NCI-H2107 treated with DMSO at 0.1 percent for 48 hours (cell line): ENCODE data around the gene FGF1.

ENCODE experiments used
- DNase-seq: peaks from one replicate; lab custom pipeline; 2025; ENCODE audit not compliant: unreplicated experiment; lab: John Stamatoyannopoulos, UW

The FGF1 gene

DNA sequence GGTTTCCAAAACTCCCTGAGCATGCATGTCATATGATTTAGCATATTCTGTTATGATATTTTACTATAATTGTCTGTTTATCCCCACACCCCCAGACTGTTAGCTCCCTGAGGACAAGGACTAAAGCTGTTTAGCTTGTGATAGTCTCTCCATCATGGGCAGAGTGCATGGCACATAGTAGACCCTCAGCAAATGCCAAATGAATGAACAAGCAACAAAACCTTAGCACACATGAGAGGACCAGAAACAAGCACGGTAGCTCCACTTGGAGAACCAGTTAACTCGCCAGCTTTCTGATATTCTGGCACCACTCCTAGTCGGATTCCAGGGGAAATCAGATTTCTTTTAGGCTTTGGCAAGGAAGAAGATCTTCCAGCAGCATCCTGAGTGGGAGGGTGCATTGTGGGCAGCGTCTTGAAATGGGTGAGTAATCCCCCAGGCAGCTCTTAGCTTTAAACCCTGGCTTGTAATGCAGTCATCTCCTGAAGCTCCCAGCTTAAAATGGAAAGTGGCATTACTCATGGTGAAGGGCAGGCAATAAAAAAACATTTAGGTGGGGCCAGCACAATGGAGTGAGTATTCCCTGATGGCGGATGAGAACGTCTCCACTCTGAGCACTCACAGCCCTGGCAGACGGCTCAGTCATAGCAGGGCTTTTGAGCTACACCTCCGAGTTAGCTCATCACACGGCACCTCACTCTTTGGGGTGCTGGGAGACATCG, 41.1 kb downstream of the FGF1 start:
- DNase-seq = no peak

DNA sequence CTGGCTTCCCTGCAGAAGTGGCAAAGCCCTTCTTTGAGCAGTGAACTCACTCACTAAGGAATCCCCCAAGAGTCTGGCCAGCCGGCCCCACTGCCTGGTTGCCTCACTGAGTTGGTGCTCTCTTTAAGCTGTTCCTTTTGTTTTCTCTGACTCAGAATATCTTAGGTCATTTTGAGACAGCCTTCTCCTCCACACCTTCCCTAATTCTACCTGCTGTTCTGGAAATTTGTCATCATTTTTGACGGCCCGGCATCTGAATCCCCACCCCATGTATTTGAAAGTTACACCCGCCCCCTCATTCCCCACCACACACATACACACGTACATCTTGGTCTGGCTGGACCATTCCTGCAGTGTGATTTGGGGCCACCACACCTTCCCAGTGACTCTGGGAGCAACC, 41.8 kb downstream of the FGF1 start:
- DNase-seq = no peak

DNA sequence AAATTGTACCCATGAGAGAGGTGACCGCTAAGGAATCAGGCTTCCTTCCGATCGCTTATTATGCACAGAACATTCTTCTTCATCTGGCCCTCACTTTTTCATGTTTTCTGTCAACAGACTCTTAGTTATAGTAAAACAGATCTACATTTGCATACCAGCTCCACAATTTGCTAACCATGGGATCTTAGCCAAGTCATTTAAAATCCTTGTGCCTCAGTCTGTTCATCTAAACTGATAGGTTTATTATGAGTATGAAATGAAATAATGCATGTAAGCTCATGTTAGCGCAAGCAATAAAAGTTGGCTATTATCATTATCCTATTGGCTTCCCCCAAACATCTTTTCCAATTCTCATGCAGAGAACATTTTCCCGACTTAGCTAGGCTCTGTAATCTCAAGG, 42.3 kb downstream of the FGF1 start:
- no peak for DNase-seq

DNA sequence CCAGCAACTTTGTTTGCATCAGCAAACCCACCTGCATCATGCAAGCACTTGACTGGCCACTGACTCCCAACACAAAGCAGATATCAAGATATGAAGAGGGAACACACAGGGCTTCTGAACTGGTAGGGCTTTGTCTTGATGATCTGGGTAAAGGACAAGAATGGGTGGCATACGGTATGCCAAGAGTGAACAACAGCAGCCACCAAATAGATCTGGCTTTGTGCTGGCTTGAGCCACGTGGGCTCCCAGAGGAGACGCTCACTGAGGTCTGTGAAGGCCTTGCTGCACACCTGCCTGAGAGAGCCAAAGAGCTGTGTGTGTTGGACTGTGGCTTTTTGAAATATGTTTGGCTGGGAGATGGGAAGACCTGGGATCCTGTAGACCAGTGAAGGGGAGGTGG, 43.5 kb downstream of the FGF1 start:
- DNase-seq = no peak

DNA sequence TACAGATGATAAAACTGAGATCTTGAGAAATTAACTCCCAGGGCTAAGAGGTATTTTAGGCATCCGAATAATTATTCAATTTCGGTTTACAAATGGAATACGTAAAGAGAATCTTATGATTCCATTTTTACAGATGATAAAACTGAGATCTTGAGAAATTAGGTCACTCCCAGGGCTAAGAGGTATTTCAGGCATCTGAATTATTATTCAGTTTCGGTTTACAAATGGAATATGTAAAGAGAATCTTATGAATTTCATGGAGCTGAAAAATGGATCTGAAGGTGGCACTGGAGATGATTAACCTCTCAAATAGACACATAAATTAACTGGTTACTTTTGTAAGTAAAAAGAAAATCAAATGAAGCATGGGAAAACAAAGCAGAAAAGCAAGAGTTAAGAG, 44.2 kb downstream of the FGF1 start:
- no peak for DNase-seq

DNA sequence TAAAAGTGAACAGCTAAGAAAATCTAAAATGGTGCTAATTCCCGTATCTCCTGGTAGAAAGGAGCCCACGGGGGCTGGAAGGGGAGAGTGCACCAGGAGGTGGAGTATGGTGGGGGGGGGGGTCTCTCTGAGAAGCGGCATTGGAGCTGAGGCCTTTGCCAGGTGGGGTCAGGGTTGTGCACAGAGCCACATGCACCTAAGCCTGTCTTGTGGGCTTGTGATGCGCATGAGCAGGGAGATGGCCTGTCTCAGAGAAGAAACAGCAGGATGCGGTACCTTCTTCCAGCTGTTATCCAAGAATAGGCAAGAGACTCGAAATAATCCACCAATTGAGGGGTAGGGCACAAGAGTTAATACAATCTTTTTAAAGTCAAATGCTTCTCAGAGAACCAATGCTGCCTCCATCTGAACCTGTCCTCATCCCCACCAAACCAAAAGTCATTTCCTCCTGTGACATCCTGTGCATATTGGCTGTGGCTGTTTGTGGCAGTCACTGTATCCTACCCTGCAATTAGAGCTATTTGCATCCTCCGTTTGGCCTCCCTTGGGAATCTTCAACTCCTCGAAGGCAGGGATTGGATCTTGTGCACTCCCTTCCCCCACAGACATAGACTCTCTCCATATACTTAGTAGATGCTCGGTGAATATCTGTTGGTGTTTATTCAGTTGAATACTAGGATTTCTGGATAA, 45.4 kb downstream of the FGF1 start:
- DNase-seq = no peak

DNA sequence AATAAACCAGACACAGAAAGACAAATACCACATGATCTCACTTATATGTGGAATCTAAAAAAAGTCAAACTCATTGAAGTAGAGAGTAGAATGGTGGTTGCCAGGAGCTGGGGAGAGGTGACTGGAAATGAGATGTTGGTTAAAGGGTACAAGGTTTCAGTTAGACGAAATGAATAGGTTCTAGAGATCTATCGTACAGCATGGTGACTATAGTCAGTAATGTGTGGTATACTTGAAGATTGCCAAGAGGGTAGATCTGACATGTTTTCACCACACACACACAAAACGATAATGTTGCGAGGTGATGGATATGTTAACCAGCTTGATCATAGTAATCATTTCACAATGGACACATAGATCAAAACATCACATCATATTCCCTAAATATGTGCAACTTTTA, 46.4 kb downstream of the FGF1 start:
- no peak for DNase-seq

DNA sequence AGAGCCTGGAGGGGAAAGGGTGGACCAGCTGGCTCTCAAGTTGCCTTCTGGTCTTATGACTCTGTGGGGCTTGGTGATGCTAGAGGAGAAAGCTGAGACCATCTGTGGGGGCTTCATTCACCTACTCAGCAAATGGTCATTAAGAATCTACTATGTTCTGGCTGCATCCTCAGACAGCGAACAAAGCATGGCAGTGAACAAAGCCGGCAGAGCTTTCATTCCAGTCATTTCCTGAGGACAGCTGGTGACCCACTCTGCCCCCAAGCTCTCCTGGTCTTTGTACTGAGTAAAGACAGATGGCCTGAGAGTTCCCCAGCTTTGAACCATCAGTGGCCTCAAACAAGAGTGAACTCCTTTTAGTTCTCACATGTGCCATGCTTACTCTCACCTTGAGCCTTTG, 48.0 kb downstream of the FGF1 start:
- DNase-seq = no peak

DNA sequence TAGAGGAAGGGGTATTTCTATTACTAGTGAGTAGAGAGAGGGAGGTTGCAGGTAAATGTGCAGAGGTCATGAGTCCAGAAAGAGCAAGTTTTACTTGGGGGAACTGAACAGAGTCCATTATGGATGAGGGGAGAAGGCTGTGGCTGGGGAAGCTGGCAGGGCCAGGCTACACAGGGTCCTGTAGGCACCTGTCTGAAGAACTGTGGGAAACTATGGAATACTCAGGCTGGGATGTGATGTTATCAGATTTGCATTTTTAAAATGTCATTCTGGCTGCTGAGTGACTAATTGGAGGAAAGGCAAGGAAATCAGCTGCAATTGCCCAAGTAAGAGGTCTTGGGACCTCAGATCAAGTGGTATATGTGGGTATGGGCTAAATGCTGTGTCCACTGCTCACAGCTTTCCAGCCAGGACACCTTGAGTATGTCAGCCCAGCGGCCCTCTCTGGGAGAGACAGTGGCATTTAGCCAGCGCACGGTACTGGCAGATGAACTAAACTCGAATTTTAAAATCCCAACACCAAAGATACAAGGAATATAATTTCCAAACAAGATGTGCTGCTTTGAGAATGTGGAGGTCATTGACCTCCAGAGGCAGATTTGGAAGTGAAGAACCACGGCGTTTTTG, 49.1 kb downstream of the FGF1 start:
- no peak for DNase-seq

DNA sequence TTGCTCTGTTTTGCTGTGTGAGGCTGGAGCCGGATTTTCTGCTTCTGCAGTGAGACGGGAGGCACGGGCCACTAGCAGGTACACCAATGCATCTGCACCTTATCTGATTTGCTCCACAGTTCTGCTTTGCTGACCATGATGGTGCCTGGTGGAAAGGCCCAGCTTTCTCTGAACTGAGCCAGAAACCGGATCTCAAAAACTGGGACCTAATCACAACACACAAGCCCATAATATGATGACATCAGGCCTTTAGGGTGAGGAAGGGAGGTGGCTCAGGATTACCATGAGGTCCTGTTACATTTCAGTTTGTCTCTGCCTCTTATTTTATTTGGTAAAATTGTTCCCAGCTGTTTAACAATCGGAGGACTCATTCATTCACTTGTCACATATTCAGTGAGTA, 49.8 kb downstream of the FGF1 start:
- no peak for DNase-seq

DNA sequence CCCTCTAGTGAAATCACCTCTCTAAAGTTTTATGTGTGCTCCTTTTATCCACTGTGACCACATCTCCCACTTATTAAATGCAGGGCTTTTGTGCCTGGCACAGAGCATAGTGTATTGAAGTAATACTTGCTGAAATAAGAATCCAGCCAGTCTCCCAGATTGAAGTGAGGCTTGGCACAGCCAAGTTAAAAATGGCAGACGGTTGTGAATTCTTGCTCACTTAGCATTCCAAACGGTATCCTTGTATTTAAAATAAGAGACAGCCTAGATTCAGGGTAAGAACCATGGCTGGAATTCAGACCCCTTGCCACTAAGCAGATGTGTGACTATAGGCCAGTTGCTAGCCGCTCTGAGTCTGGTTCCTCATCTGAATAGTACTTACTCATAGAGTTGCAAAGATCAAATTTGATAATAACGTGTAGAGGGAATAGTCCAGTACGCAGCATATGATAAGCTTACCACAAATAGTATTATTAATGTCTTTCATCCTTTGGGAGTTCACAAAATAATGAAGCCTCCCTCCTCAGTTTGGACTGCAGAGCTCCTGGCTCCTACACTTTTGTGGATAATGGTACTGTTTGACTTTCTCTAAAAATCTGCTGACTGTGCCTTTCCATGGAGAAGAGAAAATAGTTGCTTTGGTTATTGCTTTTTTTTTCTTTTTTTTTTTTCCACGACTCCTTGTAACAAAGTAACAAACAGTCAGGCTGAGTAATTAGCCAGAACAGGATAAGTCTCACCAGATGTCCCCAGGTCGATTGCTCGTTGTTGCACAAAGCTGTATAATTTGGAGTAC, 51.5 kb downstream of the FGF1 start:
- DNase-seq = no peak

DNA sequence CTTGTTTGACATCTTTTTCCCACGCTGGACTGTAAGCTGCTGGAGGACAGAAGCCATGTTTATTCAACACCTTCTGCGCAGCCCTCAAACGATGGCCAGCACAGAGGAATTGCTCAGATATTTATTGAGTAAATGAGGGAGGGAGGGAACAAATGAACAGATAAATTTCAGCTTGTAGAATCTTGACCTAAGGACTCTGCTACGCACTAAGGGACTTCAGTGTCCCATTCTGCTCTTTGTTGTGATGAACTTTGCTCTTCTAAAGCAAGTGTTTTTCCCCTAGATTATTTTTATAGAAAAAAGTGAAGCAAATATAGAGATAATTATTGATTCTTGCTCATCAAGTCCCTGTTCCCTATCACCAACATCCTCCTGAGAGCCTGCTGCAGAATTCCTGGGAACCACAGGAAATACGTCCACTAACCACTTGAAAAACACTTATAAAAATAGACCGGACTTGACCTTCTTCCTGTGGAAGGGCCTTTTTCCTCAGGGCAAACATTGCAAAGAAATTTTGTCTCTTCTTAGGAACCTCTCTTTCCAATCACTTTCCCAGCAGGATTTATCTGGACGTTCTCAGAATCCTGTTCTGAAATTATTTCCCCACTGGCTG, 54.9 kb downstream of the FGF1 start:
- no peak for DNase-seq

DNA sequence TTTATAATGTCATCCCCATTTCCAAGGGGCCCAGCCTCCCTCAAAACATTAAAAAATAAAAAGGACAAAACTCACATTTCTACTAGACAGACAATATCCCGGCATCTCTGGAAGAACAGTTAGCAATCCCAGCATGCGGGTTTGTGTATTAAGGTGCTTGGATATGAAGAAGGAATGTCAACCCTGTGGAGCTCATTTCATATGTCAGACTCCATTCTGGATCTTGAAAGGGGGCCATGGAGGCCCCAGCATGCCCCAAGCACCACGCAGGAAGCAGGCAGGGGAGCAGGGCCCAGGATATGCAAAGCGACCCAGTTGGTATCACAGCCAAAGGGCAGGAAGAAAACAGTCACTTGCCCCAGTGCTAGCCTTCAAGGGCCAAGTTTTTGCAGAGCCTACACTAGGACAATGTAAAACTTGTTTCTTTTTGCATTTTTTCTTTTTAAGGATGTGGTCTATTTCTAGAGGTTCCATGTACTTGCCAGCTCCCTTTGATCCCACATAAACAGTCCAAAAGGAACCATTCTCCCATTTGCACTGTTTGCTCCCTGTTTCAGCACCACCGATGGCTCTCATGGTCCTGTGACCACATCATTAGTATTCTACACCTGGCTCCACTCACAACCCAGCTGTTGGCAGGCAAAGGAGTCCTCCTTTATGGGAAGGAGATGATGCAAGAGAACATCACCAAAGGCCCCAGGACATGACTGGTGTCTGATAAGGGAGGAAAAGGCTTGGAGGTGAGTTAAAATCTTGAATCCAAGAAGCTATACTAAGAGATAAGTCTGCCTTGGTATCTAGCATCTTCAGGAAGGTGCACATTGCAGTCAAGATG, 58.3 kb downstream of the FGF1 start:
- DNase-seq = peak; percentile 21

DNA sequence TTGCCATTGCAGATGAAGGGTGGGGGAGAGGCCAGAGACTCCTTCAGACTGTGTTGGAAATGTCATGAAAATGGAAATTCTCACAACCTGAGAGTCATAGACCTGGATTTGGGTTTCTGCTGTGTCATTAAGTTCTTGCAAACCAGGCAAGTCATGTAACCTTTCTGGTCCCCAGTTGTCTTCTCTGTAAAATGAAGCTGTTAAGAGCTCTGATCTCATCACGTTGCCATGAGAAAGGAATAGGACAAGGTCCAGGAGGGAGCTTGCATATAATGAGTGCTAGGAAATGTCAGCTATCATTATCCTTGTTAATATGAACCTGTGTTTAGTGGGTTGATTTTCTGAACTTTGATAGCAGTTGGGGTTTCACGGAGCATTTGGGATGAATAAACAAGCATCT, 59.1 kb downstream of the FGF1 start:
- DNase-seq = no peak

DNA sequence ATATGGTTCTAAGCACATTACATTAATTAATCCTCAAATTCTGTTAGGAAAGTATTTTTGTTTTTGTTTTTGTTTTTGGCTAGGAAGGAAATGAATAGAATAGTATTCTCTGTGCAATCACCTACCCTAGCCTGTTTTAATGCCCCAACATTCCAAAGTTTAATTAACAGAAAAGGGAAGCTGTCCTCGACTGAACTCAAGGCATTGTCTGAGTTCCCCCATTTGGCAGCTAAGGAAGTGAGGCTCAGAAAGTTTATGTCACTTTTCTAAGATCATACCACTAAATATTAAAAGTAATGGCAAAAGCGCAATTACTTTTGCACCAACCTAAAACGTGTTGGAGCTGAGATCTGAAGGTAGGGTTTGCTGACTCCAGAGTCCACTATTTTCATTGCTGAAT, 59.8 kb downstream of the FGF1 start:
- DNase-seq = no peak

DNA sequence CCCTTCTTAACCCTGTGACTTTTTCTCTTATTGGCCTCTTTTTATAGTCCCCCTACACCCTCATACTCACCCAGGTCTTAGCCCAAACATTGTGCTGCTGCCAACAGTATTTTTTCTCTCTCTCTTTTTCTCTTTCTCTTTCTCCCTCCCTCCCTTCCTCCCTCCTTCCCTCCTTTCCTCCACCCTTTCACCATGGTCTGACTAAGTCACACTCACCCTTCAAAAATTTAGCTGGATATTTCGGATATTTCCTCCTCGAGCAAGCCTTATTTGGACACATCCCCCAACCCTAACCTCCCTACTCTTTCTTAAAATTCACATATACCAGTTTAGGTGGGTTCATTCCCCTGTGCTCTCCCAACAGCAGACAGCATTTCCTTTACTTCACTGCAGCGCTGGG, 64.7 kb downstream of the FGF1 start:
- no peak for DNase-seq

DNA sequence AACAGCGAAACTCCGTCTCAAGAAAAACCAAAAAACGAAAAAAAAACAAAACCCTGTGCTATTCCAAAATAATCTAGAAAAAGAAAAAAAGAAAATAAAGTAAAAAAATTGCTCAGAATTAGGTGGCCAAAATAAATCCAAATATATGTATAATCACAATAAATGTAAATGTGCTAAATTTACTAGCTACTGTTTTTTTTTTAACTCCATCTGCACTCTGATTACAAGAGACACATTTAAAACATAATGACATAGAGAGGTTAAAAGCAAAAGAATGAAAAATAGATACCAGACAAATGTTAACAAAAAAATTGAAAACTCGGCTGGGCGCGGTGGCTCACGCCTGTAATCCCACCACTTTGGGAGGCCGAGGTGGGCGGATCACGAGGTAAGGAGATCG, 66.1 kb downstream of the FGF1 start:
- no peak for DNase-seq

DNA sequence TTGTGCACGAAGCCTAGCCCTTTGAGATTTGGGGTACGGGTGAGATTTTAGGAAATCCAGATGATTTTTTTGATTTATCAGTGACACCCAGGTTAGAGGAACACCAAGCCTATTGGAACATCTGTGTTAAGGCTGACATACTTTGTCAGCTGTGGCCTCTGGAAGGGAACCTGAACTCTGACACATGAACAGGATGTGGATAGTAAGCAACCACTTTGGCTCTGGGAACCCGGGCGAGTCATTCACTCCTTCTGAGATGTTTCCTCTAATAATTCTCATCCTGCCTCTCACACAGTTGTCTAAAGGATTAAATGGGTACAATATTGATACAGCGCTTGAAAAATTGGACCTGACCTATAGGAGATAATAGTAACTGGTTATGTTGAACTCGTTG, 67.8 kb downstream of the FGF1 start:
- DNase-seq = no peak

DNA sequence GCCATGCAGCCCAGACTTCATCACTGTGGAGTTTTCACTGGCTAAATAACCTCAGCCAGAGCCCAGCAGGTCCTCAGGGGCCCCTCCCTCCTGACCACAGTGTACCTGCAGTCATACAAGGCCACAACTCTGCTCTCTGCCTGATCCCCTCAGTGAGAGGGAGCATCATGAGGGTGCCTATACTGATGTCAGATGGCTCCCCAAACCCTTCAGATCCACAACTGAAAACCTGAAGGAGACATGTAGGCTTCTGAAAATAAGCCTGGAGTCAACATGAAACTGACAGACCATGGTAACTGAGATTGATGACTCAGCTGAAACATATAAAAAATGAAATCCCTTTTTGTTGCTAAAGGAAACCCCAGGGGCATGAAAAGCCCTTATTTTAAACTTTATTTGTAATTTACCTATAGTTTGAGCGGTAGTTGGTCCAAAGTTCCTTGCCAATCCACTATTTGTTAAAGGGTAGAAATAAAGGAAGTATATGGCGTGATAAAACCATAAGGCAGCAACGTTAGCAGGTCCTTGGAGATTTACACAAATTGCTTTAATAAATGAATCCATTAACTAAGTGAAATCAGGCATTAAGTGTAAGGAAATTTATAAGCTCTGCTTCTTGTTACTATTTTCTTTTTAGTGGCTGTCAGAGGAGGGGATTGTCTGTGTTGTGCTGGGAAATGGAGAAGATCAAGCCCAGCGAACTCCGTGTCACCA, 68.3 kb downstream of the FGF1 start:
- DNase-seq = no peak

DNA sequence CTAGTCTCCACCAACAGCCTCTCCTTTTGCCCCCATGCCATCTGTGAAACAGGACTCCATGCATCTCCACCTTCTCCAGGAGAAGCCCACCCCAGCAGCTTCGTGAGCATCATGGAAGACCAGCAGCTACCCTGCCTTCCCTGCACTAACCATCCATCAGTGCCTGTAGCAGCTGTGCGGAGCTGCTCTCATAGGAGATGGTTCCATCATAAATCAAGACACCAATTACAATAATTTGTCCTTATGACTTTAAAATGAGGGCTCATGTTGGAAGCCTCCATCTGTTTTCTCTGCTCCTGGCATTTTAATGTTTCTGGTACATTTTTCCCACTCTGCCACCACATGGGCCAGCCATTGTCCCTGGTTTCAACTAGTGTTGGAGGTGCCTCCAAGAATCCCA, 69.9 kb downstream of the FGF1 start:
- DNase-seq = no peak
